ENCODE data around the gene TRERF1. TPM values are rescaled to one million over a fixed set of nuclear protein-coding genes. Genes with fewer than 3 reads are reported as not detected.

Gene TRERF1
- total RNA-seq, 1 donor from 2014 or later: 8.7 TPM

GRCh38 chr6:42389736-42390135, 62.0 kb downstream of the TRERF1 start:
- no peaks in the 10 kb centered on the region for H3K9me3 Mint-ChIP-seq (ENCODE audit: unreplicated experiment)
- DNase-seq (ENCODE audit: low spot score): no peak
- H3K36me3 Mint-ChIP-seq (ENCODE audit: low read depth, unreplicated experiment): peaks cover 4% of the 10 kb centered on the region
- no peak for TF ChIP-seq CTCF (IDR thresholded peaks at IDR 0.05; ENCODE audit: unreplicated experiment)
- peaks cover 11% of the 10 kb centered on the region for H3K4me1 Mint-ChIP-seq (ENCODE audit: unreplicated experiment)
- H3K27me3 Mint-ChIP-seq (ENCODE audit: unreplicated experiment): peaks cover 3% of the 10 kb centered on the region
- no peak overlapping the region for H3K27ac Mint-ChIP-seq (ENCODE audit: unreplicated experiment)
- no peak overlapping the region for H3K4me3 Mint-ChIP-seq (ENCODE audit: unreplicated experiment)

- peaks cover 4% of the 10 kb centered on the region for H3K36me3 Mint-ChIP-seq (ENCODE audit: low read depth, unreplicated experiment)
These were observed 63.7 kb downstream of the TRERF1 start for GRCh38 chr6:42388046-42388445.

GRCh38 chr6:42387336-42387735, 64.4 kb downstream of the TRERF1 start:
- H3K9me3 Mint-ChIP-seq (ENCODE audit: unreplicated experiment): no peaks in the 10 kb centered on the region
- H3K27ac Mint-ChIP-seq (ENCODE audit: unreplicated experiment): no peak overlapping the region
- H3K27me3 Mint-ChIP-seq (ENCODE audit: unreplicated experiment): peaks cover 3% of the 10 kb centered on the region
- H3K4me3 Mint-ChIP-seq (ENCODE audit: unreplicated experiment): no peak overlapping the region
- peaks cover 11% of the 10 kb centered on the region for H3K4me1 Mint-ChIP-seq (ENCODE audit: unreplicated experiment)
- peaks cover 4% of the 10 kb centered on the region for H3K36me3 Mint-ChIP-seq (ENCODE audit: low read depth, unreplicated experiment)
- TF ChIP-seq CTCF (IDR thresholded peaks at IDR 0.05; ENCODE audit: unreplicated experiment): no peak
- DNase-seq (ENCODE audit: low spot score): no peak

More at GRCh38 chr6:42388046-42388445, 63.7 kb downstream of the TRERF1 start:
- no peak for DNase-seq (ENCODE audit: low spot score)
- TF ChIP-seq CTCF (IDR thresholded peaks at IDR 0.05; ENCODE audit: unreplicated experiment): no peak
- Mint-ChIP-seq H3K9me3 (ENCODE audit: unreplicated experiment) (no peaks in the 10 kb centered on the region), H3K4me3 (ENCODE audit: unreplicated experiment) (no peak overlapping the region), H3K27me3 (ENCODE audit: unreplicated experiment) (peaks cover 3% of the 10 kb centered on the region), H3K27ac (ENCODE audit: unreplicated experiment) (no peak overlapping the region), H3K4me1 (ENCODE audit: unreplicated experiment) (peaks cover 11% of the 10 kb centered on the region)

- H3K27ac Mint-ChIP-seq (ENCODE audit: unreplicated experiment): no peak overlapping the region
- no peaks in the 10 kb centered on the region for H3K9me3 Mint-ChIP-seq (ENCODE audit: unreplicated experiment)
- H3K36me3 Mint-ChIP-seq (ENCODE audit: low read depth, unreplicated experiment): no peaks in the 10 kb centered on the region
- no peak for DNase-seq (ENCODE audit: low spot score)
- no peak for TF ChIP-seq CTCF (IDR thresholded peaks at IDR 0.05; ENCODE audit: unreplicated experiment)
- H3K27me3 Mint-ChIP-seq (ENCODE audit: unreplicated experiment): no peaks in the 10 kb centered on the region
- no peak overlapping the region for H3K4me3 Mint-ChIP-seq (ENCODE audit: unreplicated experiment)
- H3K4me1 Mint-ChIP-seq (ENCODE audit: unreplicated experiment): peaks cover 6% of the 10 kb centered on the region
These were observed 66.4 kb downstream of the TRERF1 start for GRCh38 chr6:42385339-42385738.

- Mint-ChIP-seq H3K9me3 (ENCODE audit: unreplicated experiment) (no peaks in the 10 kb centered on the region), H3K36me3 (ENCODE audit: low read depth, unreplicated experiment) (no peaks in the 10 kb centered on the region), H3K27ac (ENCODE audit: unreplicated experiment) (no peak overlapping the region), H3K4me3 (ENCODE audit: unreplicated experiment) (no peak overlapping the region), H3K4me1 (ENCODE audit: unreplicated experiment) (peaks cover 3% of the 10 kb centered on the region), H3K27me3 (ENCODE audit: unreplicated experiment) (no peaks in the 10 kb centered on the region)
- no peak for TF ChIP-seq CTCF (IDR thresholded peaks at IDR 0.05; ENCODE audit: unreplicated experiment)
- DNase-seq (ENCODE audit: low spot score): no peak
These were observed 68.1 kb downstream of the TRERF1 start for GRCh38 chr6:42383421-42384205.
